Cardiac septum (tissue), 1 donor: ENCODE results near the gene VAT1L. TPM values are rescaled to one million over a fixed set of nuclear protein-coding genes. Genes with fewer than 3 reads are reported as not detected.

Experiments used
- DNase-seq: peaks from one replicate; pipeline ENCODE4 v3.0.0-alpha.2; 2020; ENCODE audit warnings: low spot score
- intact Hi-C: fragments of 100-400 bp; cut with DNase I; formaldehyde crosslinking; loops from one replicate; pipeline ENCODE4 v1.14.0; 2022
- total RNA-seq: library from RNA; stranded (reverse); fragmentation: NEBNext Ultra II Directional; extraction: Animal tissue kit (Norgen Biotek cat#: 25700); gene quantifications from one replicate; pipeline ENCODE4 v1.2.1, GENCODE V29; 2021
- donor health status: DM: no; HTN: no; CAD: no.

The VAT1L gene
- total RNA-seq, 1 donor from 2014 or later, result 49.4 TPM

GRCh38 chr16:77822661-77823060, 34.3 kb downstream of the VAT1L start:
- intact Hi-C loops, result no loop called here
- no peak for DNase-seq

GRCh38 chr16:77823067-77823466, 34.7 kb downstream of the VAT1L start:
- intact Hi-C loops, result no loop called here

GRCh38 chr16:77825196-77825595, 36.8 kb downstream of the VAT1L start:
- no peak for DNase-seq
- intact Hi-C loops, result no loop called here

More at GRCh38 chr16:77823067-77823466, 34.7 kb downstream of the VAT1L start:
- no peak for DNase-seq

- intact Hi-C loops, result no loop called here
- no peak for DNase-seq
Measured at GRCh38 chr16:77827032-77827431, 38.7 kb downstream of the VAT1L start.

GRCh38 chr16:77833921-77834634, 45.7 kb downstream of the VAT1L start:
- no peak for DNase-seq
- intact Hi-C loops, result no loop called here

GRCh38 chr16:77834635-77835540, 46.5 kb downstream of the VAT1L start:
- no peak for DNase-seq
- intact Hi-C loops, result no loop called here

GRCh38 chr16:77836801-77837200, 48.4 kb downstream of the VAT1L start:
- no peak for DNase-seq
- intact Hi-C loops, result no loop called here

- intact Hi-C loops, result no loop called here
- DNase-seq, result no peak
Measured at GRCh38 chr16:77838597-77839255, 50.4 kb downstream of the VAT1L start.

- intact Hi-C loops, result no loop called here
- DNase-seq, result no peak
Measured at GRCh38 chr16:77840093-77840492, 51.7 kb downstream of the VAT1L start.

GRCh38 chr16:77840673-77841501, 52.5 kb downstream of the VAT1L start:
- DNase-seq, result no peak
- intact Hi-C loops, result no loop called here

- intact Hi-C loops, result no loop called here
- DNase-seq, result no peak
Measured at GRCh38 chr16:77841502-77841763, 53.1 kb downstream of the VAT1L start.

- intact Hi-C loops, result no loop called here
Measured at GRCh38 chr16:77842468-77842867, 54.1 kb downstream of the VAT1L start.

GRCh38 chr16:77843405-77843804, 55.0 kb downstream of the VAT1L start:
- intact Hi-C loops, result no loop called here
- no peak for DNase-seq

More at GRCh38 chr16:77842468-77842867, 54.1 kb downstream of the VAT1L start:
- no peak for DNase-seq

- DNase-seq, result no peak
- intact Hi-C loops, result no loop called here
Measured at GRCh38 chr16:77844801-77845200, 56.4 kb downstream of the VAT1L start.

GRCh38 chr16:77849646-77850258, 61.4 kb downstream of the VAT1L start:
- DNase-seq, result no peak
- intact Hi-C loops, result no loop called here

GRCh38 chr16:77850636-77851333, 62.4 kb downstream of the VAT1L start:
- intact Hi-C loops, result no loop called here
- no peak for DNase-seq

GRCh38 chr16:77853161-77853560, 64.8 kb downstream of the VAT1L start:
- intact Hi-C loops, result no loop called here
- no peak for DNase-seq

- no peak for DNase-seq
- intact Hi-C loops, result loop anchor here (5.0 kb wide), 1 partner anchor 111 kb away; no protein-coding TSS in a partner anchor
Measured at GRCh38 chr16:77856438-77857160, 68.2 kb downstream of the VAT1L start.
